H1 (cell line): ENCODE results near the gene BRK1. TPM values are rescaled to one million over a fixed set of nuclear protein-coding genes. Genes with fewer than 3 reads are reported as not detected.

ENCODE experiments used
- CTCF ChIA-PET: fragments of 300-600 bp; sonication (Branson Sonifier 250); formaldehyde crosslinking; loops from one replicate; lab custom pipeline; 2021; ENCODE audit not compliant: partially characterized antibody; lab: Charles Lee
- POLR2A ChIA-PET: fragments of 300-600 bp; sonication (Branson Sonifier 250); formaldehyde crosslinking; loops from one replicate; lab custom pipeline; 2021; ENCODE audit warnings: inconsistent platforms; ENCODE audit not compliant: partially characterized antibody; lab: Charles Lee
- DNase-seq, 2 experiments: peaks; one replicate each; pipeline versions ENCODE4 v3.0.0 to v3.0.0-alpha.2; 2010 to 2022; ENCODE audit warnings: low spot score in 2 of 2, low read depth in 1 of 2, mixed read lengths in 1 of 2
- FAIRE-seq: peaks from 2 replicates; lab custom pipeline; 2011; peaks lifted over from hg19 to GRCh38; lab: Jason Lieb, UNC
- H2AFZ ChIP-seq: 2 replicates; pipeline ENCODE4 v1.8.1; 2012; ENCODE audit warnings: low read length, inconsistent platforms
- H2AK5ac ChIP-seq: 2 replicates; pipeline ENCODE4 v1.6.1; 2013; ENCODE audit warnings: low read depth, low read length
- H2BK120ac ChIP-seq: replicated peaks from 2 replicates; pipeline ENCODE3; 2013; ENCODE audit warnings: low read depth, low read length, inconsistent platforms
- H2BK12ac ChIP-seq: 2 replicates; pipeline ENCODE4 v1.6.1; 2013; ENCODE audit warnings: low read depth, low read length
- H2BK15ac ChIP-seq: 2 replicates; pipeline ENCODE4 v1.6.1; 2013; ENCODE audit warnings: low read length
- H2BK20ac ChIP-seq: 2 replicates; pipeline ENCODE4 v1.6.1; 2013; ENCODE audit warnings: low read length
- H2BK5ac ChIP-seq: 2 replicates; pipeline ENCODE4 v1.6.1; 2013; ENCODE audit warnings: low read depth, low read length
- H3K14ac ChIP-seq: 2 replicates; pipeline ENCODE4 v1.6.1; 2013; ENCODE audit warnings: inconsistent platforms; ENCODE audit not compliant: insufficient read length
- H3K18ac ChIP-seq: 2 replicates; pipeline ENCODE4 v1.6.1; 2013; ENCODE audit warnings: low read length; ENCODE audit errors: extremely low read depth
- H3K23ac ChIP-seq: 2 replicates; pipeline ENCODE4 v1.6.1; 2013; ENCODE audit warnings: inconsistent platforms; ENCODE audit not compliant: insufficient read length
- H3K23me2 ChIP-seq: 2 replicates; pipeline ENCODE4 v1.6.1; 2013; ENCODE audit warnings: low read depth, low read length
- H3K27ac ChIP-seq: 2 replicates; pipeline ENCODE4 v1.6.1; 2011; ENCODE audit warnings: low read depth, low read length, inconsistent platforms
- H3K27me3 ChIP-seq, 4 experiments: replicated peaks in 1 of 4; 1 replicate in 1 of 4; 2 replicates in 3 of 4; pipeline versions ENCODE4 v1.6.1 to v1.8.1; 2011 to 2013; ENCODE audit warnings: low read length in 3 of 4, mild to moderate bottlenecking in 3 of 4, inconsistent platforms in 2 of 4, mixed read lengths in 2 of 4, moderate library complexity in 1 of 4; ENCODE audit not compliant: control insufficient read depth in 3 of 4, insufficient read depth in 3 of 4; ENCODE audit errors: extremely low read depth in 1 of 4
- H3K36me3 ChIP-seq, 4 experiments: 2 replicates each; pipeline versions ENCODE4 v1.6.1 to v1.8.1; 2011 to 2013; ENCODE audit warnings: mild to moderate bottlenecking in 4 of 4, low read length in 3 of 4, moderate library complexity in 2 of 4, control low read depth in 1 of 4, inconsistent platforms in 1 of 4; ENCODE audit not compliant: insufficient read depth in 4 of 4, control insufficient read depth in 2 of 4
- H3K4ac ChIP-seq: replicated peaks from 2 replicates; pipeline ENCODE3; 2013; ENCODE audit warnings: low read length, low read depth, mixed read lengths, inconsistent platforms; ENCODE audit not compliant: insufficient read length
- H3K4me1 ChIP-seq, 4 experiments: replicated peaks in 1 of 4; 1 replicate in 1 of 4; 2 replicates in 3 of 4; pipeline versions ENCODE4 v1.6.1 to v1.8.1; 2011 to 2013; ENCODE audit warnings: low read length in 3 of 4, inconsistent platforms in 2 of 4, mixed read lengths in 1 of 4; ENCODE audit not compliant: insufficient read depth in 4 of 4, control insufficient read depth in 3 of 4
- H3K4me2 ChIP-seq, 2 experiments: 2 replicates each; pipeline versions ENCODE4 v1.6.1 to v1.8.1; 2011 to 2013; ENCODE audit warnings: low read depth in 2 of 2, low read length in 2 of 2, control low read depth in 1 of 2, inconsistent platforms in 1 of 2, mild to moderate bottlenecking in 1 of 2; ENCODE audit not compliant: insufficient read depth in 1 of 2
- H3K4me3 ChIP-seq, 4 experiments: fragments of 200-600, 300-600 bp in 1 of 4; sonication (generic), shearing (Covaris generic), sonication (Bioruptor Twin) in 1 of 4; 2 replicates each; pipeline versions ENCODE4 v1.5.1 to v1.8.1; 2011 to 2016; ENCODE audit warnings: low read length in 4 of 4, low read depth in 3 of 4, control low read depth in 2 of 4, inconsistent platforms in 2 of 4, mild to moderate bottlenecking in 2 of 4, mixed read lengths in 1 of 4, moderate library complexity in 1 of 4; ENCODE audit not compliant: insufficient read depth in 2 of 4; ENCODE audit errors: extremely low read depth in 1 of 4
- H3K56ac ChIP-seq: replicated peaks from 2 replicates; pipeline ENCODE3; 2013; ENCODE audit warnings: low read depth, mild to moderate bottlenecking, mixed read lengths, low read length, inconsistent platforms; ENCODE audit not compliant: insufficient read length
- H3K79me1 ChIP-seq: 2 replicates; pipeline ENCODE4 v1.6.1; 2013; ENCODE audit warnings: low read depth, low read length, control low read depth
- H3K79me2 ChIP-seq, 2 experiments: 2 replicates each; pipeline versions ENCODE4 v1.6.1 to v1.8.1; 2012 to 2013; ENCODE audit warnings: low read length in 2 of 2, mild to moderate bottlenecking in 2 of 2, inconsistent platforms in 1 of 2; ENCODE audit not compliant: insufficient read depth in 2 of 2, control insufficient read depth in 1 of 2
- H3K9ac ChIP-seq, 4 experiments: replicated peaks in 1 of 4; 1 replicate in 1 of 4; 2 replicates in 3 of 4; pipeline versions ENCODE4 v1.6.1 to v1.8.1; 2011 to 2013; ENCODE audit warnings: low read depth in 3 of 4, low read length in 3 of 4, control low read depth in 2 of 4, mild to moderate bottlenecking in 2 of 4, moderate library complexity in 2 of 4, inconsistent platforms in 1 of 4; ENCODE audit errors: extremely low read depth in 1 of 4
- H3K9me3 ChIP-seq, 2 experiments: 2 replicates each; pipeline versions ENCODE4 v1.6.1 to v1.8.1; 2012 to 2013; ENCODE audit warnings: mild to moderate bottlenecking in 2 of 2, moderate library complexity in 2 of 2, control low read depth in 1 of 2, inconsistent platforms in 1 of 2, low read depth in 1 of 2, low read length in 1 of 2, mixed read lengths in 1 of 2; ENCODE audit not compliant: insufficient read depth in 2 of 2
- H4K20me1 ChIP-seq, 2 experiments: replicated peaks in 1 of 2; 2 replicates each; pipeline versions ENCODE3 to v1.8.1; 2011 to 2013; ENCODE audit warnings: inconsistent platforms in 2 of 2, low read length in 2 of 2, mild to moderate bottlenecking in 1 of 2; ENCODE audit not compliant: insufficient read depth in 2 of 2, control insufficient read depth in 1 of 2
- H4K5ac ChIP-seq: 2 replicates; pipeline ENCODE4 v1.6.1; 2013; ENCODE audit warnings: low read length, low read depth, mixed read lengths, inconsistent platforms; ENCODE audit not compliant: insufficient read length
- H4K8ac ChIP-seq: 2 replicates; pipeline ENCODE4 v1.8.0; 2013; ENCODE audit warnings: mild to moderate bottlenecking, moderate library complexity, low read length, inconsistent platforms; ENCODE audit not compliant: insufficient read depth; ENCODE audit errors: extremely low read depth
- H4K91ac ChIP-seq: replicated peaks from 2 replicates; pipeline ENCODE3; 2013; ENCODE audit warnings: low read length, mixed read lengths, inconsistent platforms; ENCODE audit not compliant: insufficient read length
- EGR1 ChIP-seq: IDR thresholded peaks from 2 replicates; pipeline ENCODE4 v1.6.1; 2011; ENCODE audit warnings: low read depth, low read length, borderline replicate concordance
- POLR2A ChIP-seq, 2 experiments: IDR thresholded peaks; 1 replicate in 1 of 2; 2 replicates in 1 of 2; pipeline ENCODE4 v1.6.1; 2011; ENCODE audit warnings: low read depth in 2 of 2, low read length in 2 of 2, mild to moderate bottlenecking in 2 of 2; ENCODE audit errors: control extremely low read depth in 1 of 2
- SP2 ChIP-seq: IDR thresholded peaks from 2 replicates; pipeline ENCODE4 v1.6.1; 2012; ENCODE audit warnings: mild to moderate bottlenecking, low read length, inconsistent platforms
- WGBS, 2 experiments: shearing (Covaris generic) in 1 of 2; methylation state at CpG; one replicate each; pipeline versions ENCODE4 v1.1.6 to v1.1.7; 2013 to 2015; ENCODE audit warnings: low lambda C conversion rate in 2 of 2, mixed read lengths in 2 of 2, inconsistent platforms in 1 of 2, low coverage in 1 of 2, missing lambda C conversion rate in 1 of 2; ENCODE audit not compliant: insufficient replicate concordance in 2 of 2, insufficient coverage in 1 of 2, insufficient read length in 1 of 2; ENCODE audit errors: extremely low coverage in 1 of 2, missing lambda C conversion rate in 1 of 2; 5-methylcytosine and 5-hydroxymethylcytosine counted together
- polyA plus RNA-seq, 7 experiments: library from polyadenylated mRNA; depleted of rRNA in 3 of 7; stranded (reverse) in 5 of 7; unstranded in 2 of 7; fragments of >200 nt in 5 of 7; fragments of 200-250 nt in 2 of 7; gene quantifications; 1 replicate in 5 of 7; 2 replicates in 1 of 7; 4 replicates in 1 of 7; pipeline versions ENCODE4 v1.2.1 to v1.2.3, GENCODE V29; 2011 to 2013; ENCODE audit warnings: missing spikeins in 2 of 7, mixed read lengths in 2 of 7
- total RNA-seq: library from RNA; stranded (reverse); fragmentation: NEBNext Ultra II Directional; extraction: Animal tissue kit (Norgen Biotek cat#: 25700); gene quantifications from 2 replicates; pipeline ENCODE4 v1.2.1, GENCODE V29; 2021
- TF ChIP-seq, protein P1 (sequence below): IDR thresholded peaks from 2 replicates; pipeline ENCODE4 v1.6.1; 2011; ENCODE audit warnings: low read depth, mild to moderate bottlenecking, low read length; ENCODE audit not compliant: insufficient read depth

The BRK1 gene
- total and polyA plus RNA-seq, 2 of the 8 experiments (the other 6 are each of a cell fraction or from before 2014, with no cell fraction given): 137 to 164 TPM

- Histone ChIP-seq H3K56ac (no peak overlapping the region), H3K27me3 (no peaks in the 10 kb centered on the region), H2BK20ac (no peak overlapping the region), H2BK5ac (no peak overlapping the region), H3K9ac (no peak overlapping the region), H4K5ac (no peak overlapping the region), H3K4me3 (no peak overlapping the region), H3K79me2 (no peaks in the 10 kb centered on the region), H3K36me3 (peaks cover 7 to 42% (median 33%) of the 10 kb centered on the region in 4 experiments), H3K9me3 (no peaks in the 10 kb centered on the region), H3K14ac (no peak overlapping the region), H4K91ac (no peak overlapping the region), H3K23ac (no peak overlapping the region), H3K4me2 (no peak overlapping the region), H3K27ac (no peak overlapping the region), H3K23me2 (no peaks in the 10 kb centered on the region), H3K79me1 (no peaks in the 10 kb centered on the region), H2AK5ac (no peak overlapping the region), H4K20me1 (peaks cover 0 to 2% of the 10 kb centered on the region in 2 experiments), H4K8ac (no peak overlapping the region), H2AFZ (no peak overlapping the region), H2BK15ac (no peak overlapping the region), H2BK120ac (no peak overlapping the region), H2BK12ac (no peak overlapping the region), H3K4ac (no peak overlapping the region), H3K4me1 (no peaks in the 10 kb centered on the region), H3K18ac (no peak overlapping the region)
- WGBS, 2 experiments: 95% methylated on average over 5 of the region's 5 CpGs; no CpG with 5 or more reads in 1 of the 2 experiments
- FAIRE-seq: no peak
- ChIA-PET POLR2A (no interaction called here), CTCF (interaction anchor here (0.5 to 1.2 kb wide), 3 partner anchors 12 to 61 kb away, joined by 3 to 4 read pairs (median 3); no protein-coding TSS in a partner anchor)
- TF ChIP-seq SP2 (no peak), EGR1 (no peak), POLR2A (IDR thresholded peaks at IDR 0.05; ENCODE audit: control extremely low read depth in 1 of 2, low read depth in 2 of 2, low read length in 2 of 2) (no peak)
- TF ChIP-seq, protein P1, sequence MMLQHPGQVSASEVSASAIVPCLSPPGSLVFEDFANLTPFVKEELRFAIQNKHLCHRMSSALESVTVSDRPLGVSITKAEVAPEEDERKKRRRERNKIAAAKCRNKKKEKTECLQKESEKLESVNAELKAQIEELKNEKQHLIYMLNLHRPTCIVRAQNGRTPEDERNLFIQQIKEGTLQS: no peak
- no peak for DNase-seq
These were observed 16.4 kb upstream of the BRK1 start for GRCh38 chr3:10099041-10099440.
